MM.1S (cell line): ENCODE measurements around the gene HECTD4.

ENCODE experiments used
- EZH2 ChIP-seq: fragments of 300-600 bp; sonication (generic); optimal IDR thresholded peaks from 2 replicates; pipeline ENCODE3; 2017; ENCODE audit warnings: low read depth, mild to moderate bottlenecking, antibody characterized with exemption, low read length, mixed read lengths
- TF ChIP-seq, protein P1 (sequence below): fragments of 300-600 bp; sonication (generic); IDR thresholded peaks from 2 replicates; pipeline ENCODE4 v1.5.1; 2016; ENCODE audit warnings: antibody characterized with exemption, low read length, mixed read lengths

GRCh38 chr12:112217647-112218046, 164.6 kb downstream of the HECTD4 start:
- TF ChIP-seq, protein P1, sequence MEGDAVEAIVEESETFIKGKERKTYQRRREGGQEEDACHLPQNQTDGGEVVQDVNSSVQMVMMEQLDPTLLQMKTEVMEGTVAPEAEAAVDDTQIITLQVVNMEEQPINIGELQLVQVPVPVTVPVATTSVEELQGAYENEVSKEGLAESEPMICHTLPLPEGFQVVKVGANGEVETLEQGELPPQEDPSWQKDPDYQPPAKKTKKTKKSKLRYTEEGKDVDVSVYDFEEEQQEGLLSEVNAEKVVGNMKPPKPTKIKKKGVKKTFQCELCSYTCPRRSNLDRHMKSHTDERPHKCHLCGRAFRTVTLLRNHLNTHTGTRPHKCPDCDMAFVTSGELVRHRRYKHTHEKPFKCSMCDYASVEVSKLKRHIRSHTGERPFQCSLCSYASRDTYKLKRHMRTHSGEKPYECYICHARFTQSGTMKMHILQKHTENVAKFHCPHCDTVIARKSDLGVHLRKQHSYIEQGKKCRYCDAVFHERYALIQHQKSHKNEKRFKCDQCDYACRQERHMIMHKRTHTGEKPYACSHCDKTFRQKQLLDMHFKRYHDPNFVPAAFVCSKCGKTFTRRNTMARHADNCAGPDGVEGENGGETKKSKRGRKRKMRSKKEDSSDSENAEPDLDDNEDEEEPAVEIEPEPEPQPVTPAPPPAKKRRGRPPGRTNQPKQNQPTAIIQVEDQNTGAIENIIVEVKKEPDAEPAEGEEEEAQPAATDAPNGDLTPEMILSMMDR = no peak
- TF ChIP-seq EZH2 = no peak
